Measurements from ENCODE around the gene EIF5AL1. TPM values are rescaled to one million over a fixed set of nuclear protein-coding genes. Genes with fewer than 3 reads are reported as not detected.

Gene EIF5AL1
- total RNA-seq, 1 experiment from 2014 or later = 0.17 TPM

- ChIA-PET CTCF (interaction anchor here (1.0 to 1.3 kb wide), 2 partner anchors 10 to 44 kb away, joined by 3 read pairs; no protein-coding TSS in a partner anchor), POLR2A (no interaction called here)
- Mint-ChIP-seq H3K4me3 (peak overlapping the region; percentile 50), H3K9me3 (no peaks in the 10 kb centered on the region), H3K4me1 (peaks cover 6% of the 10 kb centered on the region), H3K36me3 (no peaks in the 10 kb centered on the region), H3K27ac (no peak overlapping the region), H3K27me3 (ENCODE audit: low read depth) (peaks cover 10% of the 10 kb centered on the region)
- DNase-seq (ENCODE audit: low spot score) (peak; percentile 74), ATAC-seq (peak; percentile 96)
- 0 out of 2 replicates have a peak, but pooled peaks have one; percentile 31 for TF ChIP-seq MAX (CRISPR knock-in tag; IDR thresholded peaks at IDR 0.05)
- no peak for TF ChIP-seq ZSCAN18 (CRISPR knock-in tag; IDR thresholded peaks at IDR 0.05)
- no peak for TF ChIP-seq TCF7 (CRISPR knock-in tag; IDR thresholded peaks at IDR 0.05; ENCODE audit: low read depth)
- no peak for TF ChIP-seq CREB1 (CRISPR knock-in tag; IDR thresholded peaks at IDR 0.05)
- no peak for TF ChIP-seq NR1H2 (CRISPR knock-in tag; IDR thresholded peaks at IDR 0.05)
- TF ChIP-seq ZNF396 (CRISPR knock-in tag; IDR thresholded peaks at IDR 0.05; ENCODE audit: borderline replicate concordance) = no peak
- TF ChIP-seq ATF2 (CRISPR knock-in tag; IDR thresholded peaks at IDR 0.05; ENCODE audit: borderline replicate concordance, low read depth) = no peak
- TF ChIP-seq USF1 (CRISPR knock-in tag; IDR thresholded peaks at IDR 0.05) = no peak
- TF ChIP-seq TEAD1 (CRISPR knock-in tag; IDR thresholded peaks at IDR 0.05) = no peak
- TF ChIP-seq ZMAT4 (CRISPR knock-in tag; IDR thresholded peaks at IDR 0.05) = no peak
- no peak for TF ChIP-seq E2F1 (CRISPR knock-in tag; IDR thresholded peaks at IDR 0.05)
- peak; percentile 71 for TF ChIP-seq CTCF (IDR thresholded peaks at IDR 0.05)
- no peak for TF ChIP-seq E2F4 (CRISPR knock-in tag; IDR thresholded peaks at IDR 0.05; ENCODE audit: borderline replicate concordance, low read depth)
- no peak for TF ChIP-seq NFATC4 (CRISPR knock-in tag; IDR thresholded peaks at IDR 0.05)
- TF ChIP-seq ARID4B (CRISPR knock-in tag; IDR thresholded peaks at IDR 0.05; ENCODE audit: borderline replicate concordance) = no peak
- TF ChIP-seq ZNF416 (CRISPR knock-in tag; IDR thresholded peaks at IDR 0.05) = no peak
These were observed 49.9 kb downstream of the EIF5AL1 start for GRCh38 chr10:79562135-79562756.

Data from WTC11 (cell line).